HG03045 (cell line): ENCODE data around the gene BANK1.

Source experiments
- ATAC-seq: cut with Tn5 transposase; IDR thresholded peaks from one replicate; pipeline ENCODE4 v1.9.1; 2021; ENCODE audit warnings: mild to moderate bottlenecking, moderate library complexity; ENCODE audit not compliant: unreplicated experiment

Gene BANK1

DNA sequence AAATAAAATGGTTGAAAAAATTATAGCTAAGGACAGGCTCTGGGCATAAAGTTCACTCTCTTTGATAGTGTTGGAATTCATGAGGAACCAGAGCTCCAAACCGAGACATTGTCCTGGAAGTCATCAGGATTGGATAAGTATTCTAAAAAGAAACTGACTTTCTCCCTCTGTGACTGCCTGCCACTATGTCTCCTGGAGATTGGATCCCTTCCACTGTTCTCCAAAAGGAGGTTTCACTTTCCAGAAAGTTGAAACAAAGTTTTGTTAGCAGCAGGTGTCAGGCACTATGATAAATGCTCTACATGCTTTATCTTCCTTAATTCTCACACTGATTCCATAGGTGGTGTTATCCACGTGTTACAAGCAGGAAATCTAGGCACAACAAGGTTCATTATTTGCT, 16.8 kb downstream of the BANK1 start:
- peak; percentile 44 for ATAC-seq

DNA sequence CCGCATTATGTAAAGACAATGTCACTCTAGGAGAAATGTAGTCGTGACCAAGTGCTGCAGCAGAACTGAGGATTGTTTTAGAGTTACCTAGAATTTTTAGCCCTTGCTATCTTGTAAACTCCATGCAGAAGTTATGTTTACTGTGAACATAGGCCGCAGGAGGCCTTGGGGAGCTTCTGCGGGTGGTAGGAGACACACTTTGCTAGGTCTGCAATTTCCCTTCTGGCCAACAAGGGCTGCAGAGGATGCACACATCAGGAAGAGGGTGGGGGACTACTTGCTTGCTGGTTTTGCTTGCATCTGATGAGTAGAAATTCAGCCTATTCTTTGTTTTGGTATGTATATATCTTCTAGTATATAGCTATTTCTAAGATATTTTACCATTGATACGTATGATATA, 23.1 kb downstream of the BANK1 start:
- ATAC-seq = no peak

DNA sequence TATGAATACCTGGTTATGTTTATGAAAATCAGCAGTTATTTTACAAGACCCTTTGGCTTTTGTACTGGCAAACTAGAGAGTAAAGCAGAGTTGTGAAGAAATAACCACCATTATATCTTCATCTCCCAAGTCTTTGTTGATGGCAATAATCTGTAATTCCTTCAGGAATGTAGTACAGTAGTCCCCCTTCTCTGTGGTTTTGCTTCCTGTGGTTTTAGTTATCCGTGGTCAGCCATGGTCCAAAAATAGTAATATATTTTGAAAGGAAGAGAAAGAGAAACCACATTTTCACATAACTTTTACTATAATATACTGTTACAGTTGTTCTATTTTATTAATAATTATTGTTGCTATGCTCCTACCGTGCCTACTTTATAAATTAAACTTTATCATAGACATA, 27.8 kb downstream of the BANK1 start:
- no peak for ATAC-seq

DNA sequence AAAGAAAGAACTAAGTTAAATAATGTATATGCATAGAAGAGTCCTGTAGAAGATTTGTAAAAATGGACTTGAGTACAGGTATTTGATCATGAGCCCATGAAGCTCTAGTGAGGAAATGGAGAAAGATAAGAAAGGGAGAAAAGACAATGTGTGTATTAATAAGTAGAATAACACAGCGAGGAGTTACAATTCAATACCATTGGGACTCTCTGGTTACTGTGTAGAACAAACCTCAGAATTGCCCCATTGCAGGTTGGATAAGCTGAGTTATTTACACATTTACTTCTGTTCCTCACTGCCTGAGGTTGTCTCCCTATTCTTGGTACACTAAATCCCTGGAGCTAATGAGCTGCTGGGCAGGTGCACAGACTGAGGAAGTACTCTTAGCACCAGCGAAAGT, 33.3 kb downstream of the BANK1 start:
- no peak for ATAC-seq

DNA sequence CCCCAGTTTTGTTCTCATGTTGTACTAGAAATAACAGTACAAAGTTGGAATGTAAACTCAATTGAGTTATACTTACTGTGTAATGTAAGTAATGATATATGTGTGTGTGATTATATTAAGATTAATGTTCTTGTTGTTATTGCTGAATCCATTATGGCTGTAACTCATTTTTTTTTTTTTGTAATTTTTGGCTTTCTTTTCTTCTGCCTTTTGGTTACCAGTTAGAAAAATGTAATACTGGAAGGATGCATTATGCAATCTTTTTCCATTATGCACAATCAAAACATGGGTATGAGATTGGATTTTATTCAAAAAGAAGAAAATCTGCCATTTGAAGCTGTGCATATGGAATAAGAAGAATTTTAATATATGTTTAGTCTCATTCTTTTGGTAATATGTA, 34.0 kb downstream of the BANK1 start:
- ATAC-seq = no peak

DNA sequence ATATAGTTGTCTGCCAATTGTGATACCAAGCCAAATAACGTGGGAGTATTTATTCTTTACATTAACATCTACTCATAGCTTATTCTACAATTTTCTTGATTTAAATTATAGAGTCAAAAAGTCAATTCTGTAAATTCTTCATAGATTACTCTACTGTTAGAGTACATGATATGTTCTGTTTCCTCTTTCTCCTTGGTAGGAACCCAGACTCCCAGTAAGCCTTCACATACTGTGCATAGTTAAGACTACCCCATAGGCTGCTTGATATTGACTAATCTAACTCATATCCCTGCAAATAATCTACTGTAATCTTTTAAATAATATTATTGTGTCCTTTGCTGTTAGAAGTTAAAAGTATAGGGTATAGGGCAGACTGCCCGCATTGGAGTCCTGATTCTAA, 35.4 kb downstream of the BANK1 start:
- ATAC-seq = no peak

DNA sequence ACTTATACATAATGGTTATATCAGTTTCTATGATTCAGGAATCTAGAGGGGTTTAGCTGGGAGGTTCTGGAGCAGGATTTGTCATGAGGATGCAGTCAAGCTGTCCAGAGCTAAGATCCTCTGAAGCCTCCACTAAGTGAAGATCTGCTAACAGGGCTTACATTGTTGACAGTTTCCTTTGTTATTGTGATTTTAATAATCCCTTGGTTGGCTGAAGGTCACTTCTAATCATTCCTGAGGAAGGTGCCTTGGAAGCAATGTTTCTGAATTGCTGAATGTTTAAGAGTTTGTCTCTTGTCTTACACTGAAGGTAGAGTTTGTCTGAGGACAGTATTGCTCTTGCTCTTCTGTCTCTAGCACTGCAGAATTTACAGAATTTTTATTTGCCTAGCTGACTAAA, 41.3 kb downstream of the BANK1 start:
- ATAC-seq = no peak

DNA sequence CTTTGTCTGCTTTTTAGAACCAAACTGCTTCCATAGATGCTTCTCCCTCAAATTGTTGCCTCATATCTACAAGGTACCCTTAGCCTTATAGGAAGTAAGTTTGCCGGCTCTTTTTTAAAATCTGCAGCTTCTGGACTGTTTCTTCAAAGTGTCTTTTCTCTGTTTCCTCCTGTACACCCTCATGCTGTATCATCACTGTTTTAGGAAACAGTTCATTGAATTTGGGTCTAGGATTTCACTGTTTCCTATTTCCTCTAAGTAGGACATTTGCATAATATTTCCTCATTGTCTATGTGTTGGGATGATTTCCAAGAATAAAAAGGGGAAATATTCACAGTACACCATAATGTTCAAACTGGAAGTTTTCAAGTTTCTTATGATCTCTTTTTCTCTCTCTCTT, 43.0 kb downstream of the BANK1 start:
- no peak for ATAC-seq

DNA sequence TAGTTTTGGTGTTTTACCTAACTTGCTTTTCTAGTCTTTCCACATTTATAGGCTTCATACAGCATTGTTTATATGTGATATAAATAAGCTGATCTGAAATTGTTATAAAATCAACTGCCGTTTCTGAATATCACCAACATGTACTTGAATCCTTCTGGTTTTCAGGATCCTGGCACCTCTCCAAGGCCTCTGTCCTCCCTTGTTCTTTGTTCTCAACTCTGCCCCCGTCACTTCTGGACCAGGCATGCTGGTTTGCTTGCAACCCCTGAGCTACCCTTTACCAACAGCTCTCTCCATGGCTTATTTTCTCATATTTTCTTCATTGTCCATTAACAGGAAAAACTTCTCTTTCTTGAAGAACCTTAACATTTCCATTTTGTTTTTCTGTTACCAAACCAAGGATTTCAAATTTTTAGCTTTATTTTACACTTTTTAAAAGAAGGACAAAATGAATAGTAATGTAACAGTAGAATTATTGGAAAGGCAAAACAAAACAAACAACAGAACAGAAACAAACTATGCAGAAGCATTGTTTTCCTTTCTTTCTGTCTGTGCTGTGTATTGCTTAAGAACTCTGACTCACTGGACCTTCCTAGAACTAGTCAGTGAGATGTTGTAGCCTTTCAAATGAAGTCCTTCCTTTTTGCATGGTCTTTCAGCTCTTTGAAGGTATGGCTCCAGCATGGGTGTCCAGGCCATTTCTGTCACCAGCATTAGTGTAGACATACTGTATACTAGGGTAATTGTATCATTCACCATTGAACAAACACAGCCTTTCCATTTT, 44.8 kb downstream of the BANK1 start:
- no peak for ATAC-seq

DNA sequence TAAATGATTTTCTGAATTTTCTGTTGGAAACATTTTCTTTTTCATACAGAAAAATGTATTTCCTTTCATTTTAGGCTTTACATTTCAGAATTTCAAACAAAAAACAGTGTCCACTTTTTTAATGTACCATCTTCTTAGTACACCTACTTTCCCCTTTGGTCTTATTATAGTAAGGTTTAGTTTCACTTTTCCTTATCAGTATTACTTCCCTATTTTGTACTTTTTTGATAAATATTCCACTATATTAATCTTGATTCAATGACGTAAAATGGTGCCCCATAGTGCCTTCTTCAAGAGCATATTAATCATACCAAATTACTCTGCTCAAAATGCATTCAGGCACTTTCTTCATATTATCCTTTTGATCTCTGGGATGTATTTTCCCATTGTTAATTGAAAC, 52.5 kb downstream of the BANK1 start:
- no peak for ATAC-seq

DNA sequence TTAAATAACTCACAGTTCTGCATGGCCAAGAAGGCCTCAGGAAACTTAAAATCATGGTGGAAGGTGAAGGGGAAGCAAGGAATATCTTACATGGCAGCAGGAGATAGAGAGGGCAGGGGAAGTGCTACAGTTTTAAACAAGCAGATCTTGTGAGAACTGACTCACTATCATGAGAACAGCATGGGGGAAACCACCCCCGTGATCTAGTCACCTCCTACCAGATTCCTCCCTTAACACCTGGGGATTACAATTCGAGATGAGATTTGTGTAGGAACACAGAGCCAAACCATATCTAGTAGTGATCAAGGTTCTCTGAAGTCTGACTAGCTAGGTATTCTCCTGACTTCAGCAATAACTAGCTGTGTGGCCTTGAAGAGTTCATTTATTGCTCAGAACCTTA, 56.0 kb downstream of the BANK1 start:
- no peak for ATAC-seq

DNA sequence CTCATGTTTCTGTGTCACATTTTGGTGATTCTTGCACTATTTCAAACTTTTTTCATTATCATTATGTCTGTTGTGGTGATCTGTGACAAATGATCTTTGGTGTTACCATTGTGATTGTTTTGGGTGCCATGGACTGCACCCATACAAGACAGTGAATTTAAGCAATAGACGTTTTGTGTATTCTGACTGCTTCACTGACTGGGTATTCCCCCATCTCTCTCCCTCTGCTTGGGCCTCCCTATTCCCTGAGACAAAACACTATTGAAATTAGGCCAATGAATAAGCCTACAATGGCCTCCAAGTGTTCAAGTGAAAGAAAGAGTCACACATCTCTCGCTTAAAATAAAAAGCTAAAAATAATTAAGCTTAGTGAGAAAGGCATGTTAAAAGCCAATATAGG, 60.2 kb downstream of the BANK1 start:
- ATAC-seq = no peak

DNA sequence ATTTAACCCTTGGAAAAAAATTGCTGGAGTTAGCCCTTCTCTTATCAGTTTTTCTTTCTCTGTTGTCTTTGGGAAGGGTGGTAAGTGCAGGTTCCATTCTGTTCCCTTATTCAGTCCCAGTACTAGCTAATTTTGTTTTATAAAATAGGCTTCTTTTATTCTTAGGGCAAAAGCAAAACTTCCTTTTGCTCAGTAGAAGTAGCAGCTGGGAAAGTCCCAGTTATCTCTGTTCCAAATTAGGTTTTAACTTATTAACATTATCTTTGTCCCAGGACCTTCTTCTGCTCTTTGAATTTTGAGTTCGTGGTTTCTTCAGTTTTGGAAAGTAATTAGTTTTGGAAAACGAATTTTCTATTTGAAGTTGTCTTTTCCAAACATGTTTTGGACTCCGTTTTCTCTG, 61.1 kb downstream of the BANK1 start:
- ATAC-seq = no peak

DNA sequence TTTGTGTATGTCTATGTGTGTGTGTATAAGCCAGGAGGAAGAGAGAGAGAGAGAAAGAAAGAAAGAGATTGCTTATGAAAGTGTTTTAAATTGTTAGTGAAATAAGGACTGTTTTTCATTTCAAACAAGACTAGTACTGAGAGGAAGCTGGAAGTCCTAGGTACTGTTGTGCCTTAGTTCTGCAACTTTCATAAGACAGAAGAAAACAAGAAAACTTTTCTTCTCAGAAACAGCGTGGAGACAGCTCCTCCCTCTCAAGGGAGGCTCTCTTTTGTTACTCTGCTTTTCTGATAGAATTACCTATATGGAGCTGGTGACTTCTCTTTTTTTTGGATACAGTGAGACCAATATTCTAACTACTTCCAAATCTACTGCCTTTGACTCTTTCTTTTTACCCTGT, 62.5 kb downstream of the BANK1 start:
- ATAC-seq = no peak

DNA sequence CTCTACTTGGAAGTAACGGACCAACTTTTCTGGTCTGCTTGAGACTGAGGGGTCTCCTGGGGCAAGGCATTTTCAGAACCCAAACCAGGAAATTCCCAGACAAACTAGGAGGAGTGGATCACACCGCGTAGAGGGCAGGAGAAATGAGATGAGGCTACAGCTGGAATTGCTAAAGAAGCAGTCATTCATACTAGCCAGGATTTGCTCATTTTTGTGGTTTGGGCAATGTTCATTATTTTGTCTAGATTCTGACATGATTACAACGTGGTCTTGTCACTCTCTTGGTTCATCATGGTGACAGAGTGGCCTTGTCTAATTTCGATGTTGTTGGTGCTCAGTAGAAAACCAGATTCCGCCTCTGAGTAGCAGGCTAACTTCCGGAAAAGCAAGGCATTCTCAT, 63.2 kb downstream of the BANK1 start:
- no peak for ATAC-seq

DNA sequence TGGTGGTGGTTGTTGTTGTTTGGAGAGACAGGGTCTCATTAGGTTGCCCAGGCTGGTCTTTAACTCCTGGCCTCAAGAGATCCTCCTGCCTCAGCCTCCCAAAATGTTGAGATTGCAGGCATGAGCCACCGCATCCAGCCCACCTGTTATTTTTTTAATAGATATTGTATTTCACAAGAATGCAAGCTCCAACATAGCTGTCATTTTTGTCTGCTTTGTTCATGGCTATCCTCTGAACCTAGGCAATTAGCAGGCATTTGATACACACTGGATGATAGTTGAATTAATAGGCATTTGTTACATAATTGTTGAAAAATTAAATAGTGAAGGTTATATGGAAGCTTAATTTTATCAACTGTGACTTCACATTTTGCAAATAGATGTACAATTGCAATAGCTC, 64.7 kb downstream of the BANK1 start:
- ATAC-seq = no peak

DNA sequence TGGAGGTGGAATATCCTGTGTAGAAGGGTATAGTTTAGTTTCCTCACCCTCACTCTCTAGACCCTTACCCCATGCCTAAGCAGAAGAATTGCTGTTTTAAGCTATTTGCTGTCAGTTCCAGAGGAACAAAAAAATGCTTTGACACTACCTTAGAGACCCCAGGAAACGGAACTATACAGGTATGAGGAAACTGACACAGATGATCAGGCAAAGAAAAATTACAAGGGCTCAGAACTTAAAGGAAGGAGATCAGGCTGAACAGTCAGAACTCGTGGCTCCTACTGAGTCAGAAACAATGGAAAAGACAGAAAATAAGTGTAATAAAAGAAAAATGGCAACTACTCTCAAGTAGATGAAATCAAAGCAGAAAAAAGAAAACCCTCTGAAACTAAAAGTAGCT, 65.6 kb downstream of the BANK1 start:
- no peak for ATAC-seq

DNA sequence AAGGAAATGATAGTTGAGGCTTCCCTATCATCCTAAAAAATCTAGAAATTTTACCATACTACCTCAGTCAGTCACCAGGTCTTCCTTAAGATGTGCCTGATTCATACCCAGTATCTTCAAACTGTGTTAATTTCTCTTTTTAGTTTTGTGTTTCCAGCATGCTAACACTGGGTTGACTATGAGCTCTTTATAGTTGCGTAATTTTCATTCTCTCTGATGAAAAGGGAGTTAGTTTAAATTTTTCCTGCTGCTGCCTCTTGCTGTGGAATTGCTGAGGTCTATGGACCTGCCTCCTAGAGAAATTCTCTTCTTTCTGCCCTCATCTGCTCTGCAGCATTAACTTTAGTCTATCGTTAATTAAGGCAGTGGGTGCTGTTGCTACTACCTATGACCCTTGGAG, 66.6 kb downstream of the BANK1 start:
- ATAC-seq = no peak

DNA sequence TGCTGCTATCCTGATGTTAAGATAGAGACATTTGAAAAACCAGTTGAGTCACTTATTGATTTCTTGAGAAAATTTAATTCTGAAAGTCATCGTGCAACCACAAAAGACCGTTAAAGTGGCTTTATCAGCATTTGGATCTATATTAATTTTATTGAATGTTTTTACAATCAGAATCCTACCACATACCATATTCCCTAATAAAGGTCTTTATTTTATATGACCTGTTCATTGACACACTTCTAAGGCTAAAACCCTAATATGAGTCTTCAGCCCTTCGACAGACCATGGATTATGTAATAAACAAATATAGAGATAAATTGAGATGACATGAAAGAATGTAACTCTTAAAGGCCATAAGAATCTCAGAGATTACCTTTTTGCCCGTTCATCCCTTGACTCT, 68.1 kb downstream of the BANK1 start:
- no peak for ATAC-seq

DNA sequence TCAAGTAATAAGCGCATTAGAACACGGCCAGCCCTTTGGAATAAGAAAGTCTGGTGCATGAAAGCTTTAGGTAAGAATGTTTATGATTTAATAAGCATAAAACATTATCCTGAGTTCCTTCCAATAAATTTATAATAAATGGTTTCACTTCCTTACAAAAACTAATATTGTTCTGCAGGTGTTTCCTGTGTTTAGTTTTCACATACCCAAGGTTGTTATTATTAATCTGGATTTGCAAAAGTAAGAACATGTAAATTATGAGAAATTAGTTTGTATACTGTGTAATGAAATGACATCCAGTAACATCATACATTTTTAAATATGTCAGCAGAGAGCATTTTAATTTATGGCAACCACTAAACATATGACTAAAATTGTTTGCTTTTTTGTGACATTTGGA, 72.1 kb downstream of the BANK1 start:
- ATAC-seq = no peak

DNA sequence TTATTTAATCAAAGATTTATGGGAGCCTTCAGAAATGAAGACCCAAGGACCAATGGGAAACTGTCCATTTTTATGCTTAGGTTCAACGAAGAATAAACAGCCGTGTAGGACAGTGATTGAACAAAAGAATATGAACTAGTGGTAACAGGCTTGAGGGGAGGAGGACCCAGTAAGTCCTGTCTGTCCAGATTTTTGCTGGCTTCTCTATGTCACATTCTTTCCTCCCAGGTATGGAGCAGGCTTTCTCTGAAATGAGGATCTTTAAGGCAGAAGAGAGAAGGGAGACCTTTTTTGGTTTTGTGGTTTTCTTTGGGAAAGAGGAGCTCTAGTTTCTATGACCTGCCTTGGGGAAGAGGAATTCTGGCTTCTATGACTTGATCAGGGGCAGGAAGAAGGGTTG, 74.1 kb downstream of the BANK1 start:
- no peak for ATAC-seq

DNA sequence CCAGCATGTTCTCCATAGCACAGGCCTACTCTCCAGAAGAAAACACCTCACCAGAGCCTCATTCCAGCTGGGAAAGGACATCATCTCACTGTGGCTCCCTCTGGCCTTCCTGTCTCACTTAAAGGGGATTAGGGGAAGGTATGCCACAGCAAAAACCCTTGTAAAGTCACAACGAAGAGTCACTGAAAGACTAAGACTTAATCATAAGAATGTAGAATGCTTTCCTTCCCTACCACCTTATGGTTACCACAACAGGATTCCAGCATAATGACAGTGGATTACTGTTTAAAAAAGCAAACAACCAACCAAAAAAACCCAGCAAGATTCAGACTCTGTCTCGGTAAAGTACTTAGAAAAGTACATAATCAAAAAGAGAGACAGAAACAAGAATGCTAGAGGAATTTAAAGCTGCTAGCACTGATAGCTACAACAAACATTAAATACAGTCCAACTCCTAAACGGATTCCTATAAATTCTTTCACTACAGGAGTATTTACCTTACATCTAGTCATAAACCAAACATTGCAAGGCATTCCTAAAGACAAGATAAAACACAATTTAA, 75.1 kb downstream of the BANK1 start:
- ATAC-seq = no peak

DNA sequence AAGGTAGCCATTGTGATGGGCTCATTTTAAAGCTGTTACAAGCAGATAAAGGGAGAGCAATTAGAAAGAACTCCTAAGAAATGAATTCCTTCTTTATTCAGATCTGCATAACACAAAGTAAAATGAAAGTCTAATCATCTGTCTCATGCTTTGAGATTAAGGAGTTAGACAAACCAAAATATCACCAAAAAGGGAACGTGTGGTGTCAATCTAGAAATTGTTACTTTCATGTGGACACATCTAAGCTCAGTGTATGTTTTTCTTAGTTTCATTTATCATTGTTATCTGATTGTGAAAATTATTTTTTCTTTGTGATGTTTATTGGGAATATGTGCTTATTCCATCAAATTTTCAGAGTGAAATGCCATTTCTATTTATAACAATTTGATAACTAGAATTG, 80.3 kb downstream of the BANK1 start:
- no peak for ATAC-seq
